D341Med (cell line): ENCODE results near the gene FSIP1.
"Not testable (repeated sequence)": the region's sequence is repeated elsewhere in the genome, so short reads cannot be mapped to it uniquely, and the experiment has no call there.

Experiments used
- DNase-seq: peaks from one replicate; pipeline ENCODE4 v3.0.0; 2012; ENCODE audit warnings: low spot score

The FSIP1 gene

GRCh38 chr15:39782441-39783138 is at the start of gene FSIP1:
TSS of gene FSIP1 (minus strand) at chr15:39782841. CDS start at chr15:39776524, 6,317 bp downstream.
- peak; percentile 99 for DNase-seq

GRCh38 chr15:39830166-39830565 is 47.5 kb upstream of the FSIP1 start:
- DNase-seq: no peak

- peak; percentile 45 for DNase-seq
These were observed 45.8 kb upstream of the FSIP1 start for GRCh38 chr15:39828374-39828931.

- DNase-seq: no peak
These were observed 44.3 kb upstream of the FSIP1 start for GRCh38 chr15:39826975-39827374.

- no peak for DNase-seq
These were observed 41.0 kb upstream of the FSIP1 start for GRCh38 chr15:39823634-39824033.

GRCh38 chr15:39820050-39820602 is 37.5 kb upstream of the FSIP1 start:
- no peak for DNase-seq

- DNase-seq: no peak
These were observed 36.9 kb upstream of the FSIP1 start for GRCh38 chr15:39819533-39819932.

- no peak for DNase-seq
These were observed 35.3 kb upstream of the FSIP1 start for GRCh38 chr15:39817892-39818291.

- DNase-seq: no peak
These were observed 31.8 kb upstream of the FSIP1 start for GRCh38 chr15:39814489-39814888.

GRCh38 chr15:39812651-39813050 is 30.0 kb upstream of the FSIP1 start:
- DNase-seq: not testable (repeated sequence)

- no peak for DNase-seq
These were observed 26.3 kb upstream of the FSIP1 start for GRCh38 chr15:39808909-39809308.

GRCh38 chr15:39807791-39808190 is 25.1 kb upstream of the FSIP1 start:
- no peak for DNase-seq

- DNase-seq: no peak
These were observed 21.4 kb upstream of the FSIP1 start for GRCh38 chr15:39804026-39804425.

- DNase-seq: no peak
These were observed 20.4 kb upstream of the FSIP1 start for GRCh38 chr15:39803016-39803415.

GRCh38 chr15:39801641-39802309 is 19.1 kb upstream of the FSIP1 start:
- DNase-seq: peak; percentile 58

GRCh38 chr15:39799552-39800011 is 16.9 kb upstream of the FSIP1 start:
- DNase-seq: no peak

GRCh38 chr15:39798382-39798781 is 15.7 kb upstream of the FSIP1 start:
- DNase-seq: no peak

GRCh38 chr15:39797407-39797806 is 14.8 kb upstream of the FSIP1 start:
- DNase-seq: no peak

- no peak for DNase-seq
These were observed 14.0 kb upstream of the FSIP1 start for GRCh38 chr15:39796601-39797000.

- DNase-seq: no peak
These were observed 12.8 kb upstream of the FSIP1 start for GRCh38 chr15:39795486-39795885.

GRCh38 chr15:39794954-39795353 is 12.3 kb upstream of the FSIP1 start:
- DNase-seq: no peak

GRCh38 chr15:39793923-39794322 is 11.3 kb upstream of the FSIP1 start:
- no peak for DNase-seq

GRCh38 chr15:39792844-39793335 is 10.2 kb upstream of the FSIP1 start:
- no peak for DNase-seq
